Measurements from ENCODE around the gene TRIM2.
A peak's percentile ranks its signal among the peaks of the same experiment; 100 is the strongest.

TRIM2 gene

GRCh38 chr4:153369021-153369420 lies 164.8 kb downstream of the TRIM2 start:
- DNase-seq (ENCODE audit: low spot score in 2 of 2) (no peak), ATAC-seq (replicated peaks; ENCODE audit: extremely low read depth, poor library complexity, severe bottlenecking) (no peak)
- no peaks in the 10 kb centered on the region for H3K9me3 Mint-ChIP-seq
- peaks cover 2% of the 10 kb centered on the region for H3K36me3 Mint-ChIP-seq (ENCODE audit: insufficient read depth)
- H3K27ac Mint-ChIP-seq (ENCODE audit: low read depth): no peak overlapping the region
- no peak overlapping the region for H3K4me3 Mint-ChIP-seq
- no peaks in the 10 kb centered on the region for H3K27me3 Mint-ChIP-seq
- peaks cover 9% of the 10 kb centered on the region for H3K4me1 Mint-ChIP-seq

DNA sequence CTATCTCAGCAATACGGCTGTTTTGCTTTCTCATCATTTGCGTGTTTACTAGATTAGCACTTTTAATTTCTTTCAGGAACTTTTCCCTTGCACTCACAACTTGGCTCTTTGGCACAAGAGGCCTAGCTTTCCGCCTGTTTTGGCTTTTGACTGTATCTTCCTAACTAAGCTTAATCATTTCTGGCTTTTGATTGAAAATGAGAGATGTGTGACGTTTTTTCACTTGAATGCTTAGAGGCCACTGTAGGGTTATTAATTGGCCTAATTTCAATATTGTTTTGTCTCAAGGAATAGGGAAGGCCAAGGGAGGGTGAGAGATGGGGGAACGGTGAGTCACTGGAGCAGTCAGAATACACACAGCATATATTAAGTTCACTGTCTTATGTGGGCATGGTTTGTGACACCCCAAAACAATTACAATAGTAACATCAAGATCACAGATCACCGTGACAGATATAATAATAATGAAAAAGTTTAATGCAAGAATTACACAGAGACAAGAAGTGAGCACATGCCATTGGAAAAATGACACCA lies 167.5 kb downstream of the TRIM2 start:
- H3K9me3 Mint-ChIP-seq: no peaks in the 10 kb centered on the region
- no peak for DNase-seq (ENCODE audit: low spot score in 2 of 2)
- peaks cover 2% of the 10 kb centered on the region for H3K36me3 Mint-ChIP-seq (ENCODE audit: insufficient read depth)
- H3K4me3 Mint-ChIP-seq: peak overlapping the region; percentile 1
- no peak for ATAC-seq (replicated peaks; ENCODE audit: extremely low read depth, poor library complexity, severe bottlenecking)
- H3K27ac Mint-ChIP-seq (ENCODE audit: low read depth): no peak overlapping the region
- H3K4me1 Mint-ChIP-seq: peaks cover 9% of the 10 kb centered on the region
- no peaks in the 10 kb centered on the region for H3K27me3 Mint-ChIP-seq

GRCh38 chr4:153372967-153373562 lies 168.8 kb downstream of the TRIM2 start:
- Mint-ChIP-seq H3K4me1 (peaks cover 9% of the 10 kb centered on the region), H3K4me3 (no peak overlapping the region), H3K9me3 (no peaks in the 10 kb centered on the region), H3K27ac (ENCODE audit: low read depth) (no peak overlapping the region), H3K27me3 (no peaks in the 10 kb centered on the region), H3K36me3 (ENCODE audit: insufficient read depth) (peaks cover 2% of the 10 kb centered on the region)
- no peak for DNase-seq (ENCODE audit: low spot score in 2 of 2)
- ATAC-seq (replicated peaks; ENCODE audit: extremely low read depth, poor library complexity, severe bottlenecking): no peak

GRCh38 chr4:153374442-153374841 lies 170.2 kb downstream of the TRIM2 start:
- no peak overlapping the region for H3K4me3 Mint-ChIP-seq
- no peak overlapping the region for H3K27ac Mint-ChIP-seq (ENCODE audit: low read depth)
- no peaks in the 10 kb centered on the region for H3K9me3 Mint-ChIP-seq
- peaks cover 9% of the 10 kb centered on the region for H3K4me1 Mint-ChIP-seq
- H3K36me3 Mint-ChIP-seq (ENCODE audit: insufficient read depth): peaks cover 2% of the 10 kb centered on the region
- ATAC-seq (replicated peaks; ENCODE audit: extremely low read depth, poor library complexity, severe bottlenecking) (no peak), DNase-seq (ENCODE audit: low spot score in 2 of 2) (no peak)
- H3K27me3 Mint-ChIP-seq: no peaks in the 10 kb centered on the region

DNA sequence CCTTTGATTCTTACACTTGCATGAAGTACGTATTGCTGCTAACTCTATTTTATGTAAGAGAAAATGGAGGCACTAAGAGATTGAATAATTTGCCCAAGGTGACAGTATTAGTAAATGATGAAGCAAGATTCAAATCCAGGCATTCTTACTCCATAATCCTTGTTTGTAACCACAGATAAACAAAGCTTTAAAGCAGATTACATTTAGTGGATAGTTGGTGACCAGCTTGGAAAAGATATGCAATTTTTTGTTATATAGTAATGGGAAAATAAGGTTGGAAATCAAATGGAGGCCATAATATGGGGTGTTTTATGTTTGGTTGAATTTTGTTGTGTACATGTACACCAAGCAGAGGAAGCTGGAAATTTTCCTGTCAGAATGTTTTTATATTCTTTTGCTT lies 171.1 kb downstream of the TRIM2 start:
- peaks cover 9% of the 10 kb centered on the region for H3K4me1 Mint-ChIP-seq
- H3K36me3 Mint-ChIP-seq (ENCODE audit: insufficient read depth): peaks cover 2% of the 10 kb centered on the region

GRCh38 chr4:153383131-153383530 lies 178.9 kb downstream of the TRIM2 start:
- H3K36me3 Mint-ChIP-seq (ENCODE audit: insufficient read depth): peaks cover 2% of the 10 kb centered on the region
- no peak for ATAC-seq (replicated peaks; ENCODE audit: extremely low read depth, poor library complexity, severe bottlenecking)
- H3K9me3 Mint-ChIP-seq: no peaks in the 10 kb centered on the region
- H3K4me3 Mint-ChIP-seq: no peak overlapping the region
- no peaks in the 10 kb centered on the region for H3K4me1 Mint-ChIP-seq
- H3K27me3 Mint-ChIP-seq: no peaks in the 10 kb centered on the region
- DNase-seq (ENCODE audit: low spot score in 2 of 2): no peak
- H3K27ac Mint-ChIP-seq (ENCODE audit: low read depth): no peak overlapping the region

More for the DNA sequence above, 171.1 kb downstream of the TRIM2 start:
- Mint-ChIP-seq H3K27ac (ENCODE audit: low read depth) (no peak overlapping the region), H3K4me3 (no peak overlapping the region), H3K27me3 (no peaks in the 10 kb centered on the region), H3K9me3 (no peaks in the 10 kb centered on the region)
- ATAC-seq (replicated peaks; ENCODE audit: extremely low read depth, poor library complexity, severe bottlenecking): no peak
- DNase-seq (ENCODE audit: low spot score in 2 of 2): no peak

- DNase-seq (ENCODE audit: low spot score in 2 of 2) (no peak), ATAC-seq (replicated peaks; ENCODE audit: extremely low read depth, poor library complexity, severe bottlenecking) (no peak)
- H3K27me3 Mint-ChIP-seq: no peaks in the 10 kb centered on the region
- H3K36me3 Mint-ChIP-seq (ENCODE audit: insufficient read depth): peaks cover 2% of the 10 kb centered on the region
- H3K27ac Mint-ChIP-seq (ENCODE audit: low read depth): no peak overlapping the region
- no peak overlapping the region for H3K4me3 Mint-ChIP-seq
- no peaks in the 10 kb centered on the region for H3K9me3 Mint-ChIP-seq
- no peaks in the 10 kb centered on the region for H3K4me1 Mint-ChIP-seq
Observed at GRCh38 chr4:153384160-153384559, 179.9 kb downstream of the TRIM2 start.

- ATAC-seq (replicated peaks; ENCODE audit: extremely low read depth, poor library complexity, severe bottlenecking) (no peak), DNase-seq (ENCODE audit: low spot score in 2 of 2) (no peak)
- H3K36me3 Mint-ChIP-seq (ENCODE audit: insufficient read depth): peaks cover 4% of the 10 kb centered on the region
- no peaks in the 10 kb centered on the region for H3K4me1 Mint-ChIP-seq
- no peaks in the 10 kb centered on the region for H3K27me3 Mint-ChIP-seq
- no peak overlapping the region for H3K4me3 Mint-ChIP-seq
- H3K9me3 Mint-ChIP-seq: no peaks in the 10 kb centered on the region
- no peak overlapping the region for H3K27ac Mint-ChIP-seq (ENCODE audit: low read depth)
Observed at GRCh38 chr4:153385784-153386183, 181.5 kb downstream of the TRIM2 start.

DNA sequence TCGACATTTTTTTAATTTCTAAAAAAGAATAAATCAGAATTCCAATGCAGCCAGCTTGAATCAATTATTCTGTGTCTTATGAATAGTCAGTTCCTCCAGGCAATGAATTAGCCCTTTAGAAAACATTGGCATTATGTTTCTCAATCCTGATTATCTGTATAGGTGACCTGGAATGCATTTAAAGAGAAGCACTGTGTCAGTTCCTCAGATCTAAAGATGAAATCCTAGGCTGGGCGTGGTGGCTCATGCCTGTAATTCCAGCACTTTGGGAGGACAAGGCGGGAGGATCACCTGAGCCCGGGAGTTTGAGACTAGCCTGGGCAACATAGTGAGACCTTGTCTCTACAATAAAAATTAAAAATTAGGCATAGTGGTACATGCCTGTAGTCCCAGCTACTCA lies 183.7 kb downstream of the TRIM2 start:
- H3K27ac Mint-ChIP-seq (ENCODE audit: low read depth): no peak overlapping the region
- ATAC-seq (replicated peaks; ENCODE audit: extremely low read depth, poor library complexity, severe bottlenecking): no peak
- peaks cover 4% of the 10 kb centered on the region for H3K36me3 Mint-ChIP-seq (ENCODE audit: insufficient read depth)
- H3K27me3 Mint-ChIP-seq: no peaks in the 10 kb centered on the region
- no peaks in the 10 kb centered on the region for H3K4me1 Mint-ChIP-seq
- no peak overlapping the region for H3K4me3 Mint-ChIP-seq
- H3K9me3 Mint-ChIP-seq: no peaks in the 10 kb centered on the region
- no peak for DNase-seq (ENCODE audit: low spot score in 2 of 2)

Measured in central memory CD8-positive, alpha-beta T cell (primary cell).